GM23338 (cell line): ENCODE data around the gene TIPRL. TPM values are rescaled to one million over a fixed set of nuclear protein-coding genes. Genes with fewer than 3 reads are reported as not detected.

Experiments used
- ATAC-seq: fragments of 200-7000 bp; cut with Tn5 transposase; 3 replicates; pipeline ENCODE4 v1.9.1; 2020
- DNase-seq: peaks from one replicate; pipeline ENCODE4 v3.0.0-alpha.2; 2015; ENCODE audit warnings: low spot score
- H2AFZ ChIP-seq: fragments of 200-600 bp; sonication (generic); 2 replicates; pipeline ENCODE4 v1.8.0; 2016; ENCODE audit warnings: antibody characterized with exemption, mild to moderate bottlenecking, moderate library complexity
- H3F3A ChIP-seq: fragments of 200-600 bp; sonication (generic); replicated peaks from 2 replicates; pipeline ENCODE4 v1.8.0; 2017; ENCODE audit warnings: antibody characterized with exemption, mixed run types, low read depth
- H3K27ac ChIP-seq: fragments of 200-600 bp; sonication (generic); 2 replicates; pipeline ENCODE4 v1.6.1; 2016; ENCODE audit warnings: low read depth
- H3K27me3 ChIP-seq: fragments of 200-600 bp; sonication (generic); 2 replicates; pipeline ENCODE4 v1.8.0; 2016; ENCODE audit warnings: mild to moderate bottlenecking, mixed run types, moderate library complexity; ENCODE audit not compliant: insufficient read depth
- H3K36me3 ChIP-seq: fragments of 200-600 bp; sonication (generic); 2 replicates; pipeline ENCODE4 v1.8.0; 2016; ENCODE audit warnings: mild to moderate bottlenecking; ENCODE audit not compliant: insufficient read depth
- H3K4me1 ChIP-seq: fragments of 200-600 bp; sonication (generic); 2 replicates; pipeline ENCODE4 v1.8.0; 2016; ENCODE audit warnings: mild to moderate bottlenecking, moderate library complexity; ENCODE audit not compliant: insufficient read depth
- H3K4me2 ChIP-seq: fragments of 200-600 bp; sonication (generic); 2 replicates; pipeline ENCODE4 v1.7.1; 2017; ENCODE audit warnings: mixed run types
- H3K4me3 ChIP-seq: fragments of 200-600 bp; sonication (generic); 2 replicates; pipeline ENCODE4 v1.6.1; 2016; ENCODE audit warnings: mixed run types
- H3K79me2 ChIP-seq: fragments of 200-600 bp; sonication (generic); replicated peaks from 2 replicates; pipeline ENCODE4 v1.8.0; 2017; ENCODE audit warnings: mild to moderate bottlenecking; ENCODE audit not compliant: insufficient read depth
- H3K9me2 ChIP-seq: fragments of 200-600 bp; sonication (generic); 2 replicates; pipeline ENCODE4 v1.8.0; 2017; ENCODE audit not compliant: insufficient read depth
- H4K20me1 ChIP-seq: fragments of 200-600 bp; sonication (generic); replicated peaks from 2 replicates; pipeline ENCODE4 v1.8.0; 2017; ENCODE audit warnings: mild to moderate bottlenecking; ENCODE audit not compliant: insufficient read depth
- H3K27ac Mint-ChIP-seq: 2 replicates; pipeline ENCODE4 v1.8.0; 2020; ENCODE audit warnings: inconsistent platforms, mild to moderate bottlenecking, moderate library complexity, mixed read lengths
- H3K27me3 Mint-ChIP-seq: 3 replicates; pipeline ENCODE4 v1.8.0; 2022; ENCODE audit warnings: low read depth, mild to moderate bottlenecking, moderate library complexity, mixed read lengths, inconsistent platforms; ENCODE audit not compliant: insufficient read depth, poor library complexity
- H3K36me3 Mint-ChIP-seq: 3 replicates; pipeline ENCODE4 v1.8.0; 2021; ENCODE audit warnings: low read depth, mild to moderate bottlenecking, inconsistent platforms, moderate library complexity, mixed read lengths
- H3K4me1 Mint-ChIP-seq: 3 replicates; pipeline ENCODE4 v1.8.0; 2020; ENCODE audit warnings: mild to moderate bottlenecking, inconsistent platforms, mixed read lengths
- H3K4me3 Mint-ChIP-seq: 3 replicates; pipeline ENCODE4 v1.8.0; 2021; ENCODE audit warnings: moderate library complexity, mild to moderate bottlenecking, inconsistent platforms, mixed read lengths
- H3K9me3 Mint-ChIP-seq: 3 replicates; pipeline ENCODE4 v1.8.0; 2020; ENCODE audit warnings: moderate library complexity, mild to moderate bottlenecking, inconsistent platforms, mixed read lengths
- CREB1 ChIP-seq: fragments of 250-450 bp; sonication (Bioruptor Pico); IDR thresholded peaks from 2 replicates; pipeline ENCODE4 v1.5.0; 2020; ENCODE audit warnings: low read depth, mild to moderate bottlenecking, moderate library complexity
- CTCF ChIP-seq, 2 experiments: fragments of 200-600 bp in 1 of 2; sonication (generic) in 1 of 2; conservative IDR thresholded peaks; 2 replicates each; pipeline versions ENCODE4 v1.5.1 to v1.6.1; 2016 to 2017; ENCODE audit warnings: antibody characterized with exemption in 2 of 2, low read depth in 2 of 2, mild to moderate bottlenecking in 2 of 2, moderate library complexity in 1 of 2
- EZH2 ChIP-seq: fragments of 200-600 bp; sonication (generic); IDR thresholded peaks from one replicate; pipeline ENCODE4 v1.8.0; 2017; ENCODE audit warnings: antibody characterized with exemption, mild to moderate bottlenecking, low read depth; ENCODE audit not compliant: unreplicated experiment
- JUNB ChIP-seq: IDR thresholded peaks from one replicate; pipeline ENCODE4 v1.6.1; 2016; ENCODE audit warnings: antibody characterized with exemption; ENCODE audit not compliant: unreplicated experiment
- REST ChIP-seq: IDR thresholded peaks from one replicate; pipeline ENCODE4 v1.6.1; 2018; ENCODE audit warnings: antibody characterized with exemption; ENCODE audit not compliant: unreplicated experiment
- STAT1 ChIP-seq: IDR thresholded peaks from one replicate; pipeline ENCODE4 v1.6.1; 2016; ENCODE audit warnings: antibody characterized with exemption; ENCODE audit not compliant: unreplicated experiment
- ZNF331 ChIP-seq: fragments of 250-450 bp; sonication (Bioruptor Pico); IDR thresholded peaks from 2 replicates; pipeline ENCODE4 v1.5.0; 2020; ENCODE audit warnings: low read depth, mild to moderate bottlenecking, moderate library complexity
- ZNF462 ChIP-seq: fragments of 250-450 bp; sonication (Bioruptor Pico); IDR thresholded peaks from 2 replicates; pipeline ENCODE4 v1.5.0; 2020; ENCODE audit warnings: mild to moderate bottlenecking, moderate library complexity
- polyA plus RNA-seq: library from polyadenylated mRNA; unstranded; fragments of >200 nt; fragmentation: Nextera tagmentation; extraction: Ambion mirVana; gene quantifications from 2 replicates; pipeline ENCODE4 v1.2.1, GENCODE V29; 2016
- total RNA-seq: library from RNA; depleted of rRNA; stranded (reverse); fragments of >200 nt; shearing (Covaris generic); gene quantifications from 2 replicates; pipeline ENCODE4 v1.2.3, GENCODE V29; 2014

TIPRL gene
- total and polyA plus RNA-seq, 2 experiments from 2014 or later: 15.9 to 32.0 TPM

GRCh38 chr1:168223681-168224540 lies 45.1 kb downstream of the TIPRL start (continued):
- no peak for TF ChIP-seq ZNF462 (CRISPR knock-in tag)
- no peak for TF ChIP-seq EZH2
- no peak for TF ChIP-seq CREB1

GRCh38 chr1:168224991-168225390 lies 46.2 kb downstream of the TIPRL start:
- peaks cover 8% of the 10 kb centered on the region for H3K36me3 Mint-ChIP-seq
- no peak overlapping the region for H3K27ac ChIP-seq
- H3K27ac Mint-ChIP-seq: no peak overlapping the region

More at GRCh38 chr1:168224991-168225390, 46.2 kb downstream of the TIPRL start:
- peaks cover 5% of the 10 kb centered on the region; the same call in 1 of the 2 replicates for H3K9me2 ChIP-seq
- H3K9me3 Mint-ChIP-seq: peaks cover 10% of the 10 kb centered on the region; the same call in 2 of the 3 replicates
- TF ChIP-seq REST (no peak), CTCF (conservative IDR thresholded peaks at IDR 0.05; ENCODE audit: low read depth in 2 of 2) (no peak), STAT1 (no peak), ZNF331 (CRISPR knock-in tag) (no peak), EZH2 (no peak), JUNB (no peak)
- no peaks in the 10 kb centered on the region; the same call in 1 of the 2 replicates for H3K36me3 ChIP-seq
- peak overlapping the region; percentile 91 for H3K4me2 ChIP-seq
- no peaks in the 10 kb centered on the region for H3K27me3 ChIP-seq
- H3K4me1 Mint-ChIP-seq: peaks cover 15% of the 10 kb centered on the region; the same call in 2 of the 3 replicates
- H3F3A ChIP-seq: no peaks in the 10 kb centered on the region
- H3K4me3 ChIP-seq: peak overlapping the region; percentile 92
- peak overlapping the region; percentile 86 for H3K4me3 Mint-ChIP-seq
- peaks cover 35% of the 10 kb centered on the region for H3K79me2 ChIP-seq
- peaks cover 7% of the 10 kb centered on the region for H4K20me1 ChIP-seq
- H3K4me1 ChIP-seq: peaks cover 18% of the 10 kb centered on the region
- ATAC-seq: no peak
- H2AFZ ChIP-seq: 0 out of 2 replicates have a peak overlapping the region, but pooled peaks have one; percentile 16
- peaks cover 11% of the 10 kb centered on the region for H3K27me3 Mint-ChIP-seq
- no peak for DNase-seq
